ENCODE measurements around the gene XAGE3.
"Not testable (repeated sequence)": the region's sequence is repeated elsewhere in the genome, so short reads cannot be mapped to it uniquely, and the experiment has no call there.

The XAGE3 gene

GRCh38 chrX:52867610-52868348, at the start of gene XAGE3:
XAGE3 (minus strand) TSS chrX:52868083; CDS start chrX:52867133, 950 bp downstream.
- Histone ChIP-seq H3K36me3 (ENCODE audit: control insufficient read depth in 2 of 2, insufficient read depth in 2 of 2, low read length in 2 of 2) (no peaks in the 10 kb centered on the region), H3K27ac (ENCODE audit: low read length) (no peak within 1 kb of the TSS), H3K9ac (ENCODE audit: low read length in 2 of 2) (no peak within 1 kb of the TSS), H3K27me3 (ENCODE audit: control insufficient read depth in 1 of 2, insufficient read depth in 2 of 2, low read length in 2 of 2) (peaks cover 0 to 9% of the 10 kb centered on the region in 2 donors), H3K9me3 (ENCODE audit: control insufficient read depth in 2 of 2, low read length in 2 of 2) (no peaks in the 10 kb centered on the region), H3K4me3 (ENCODE audit: low read length in 2 of 2) (no peak within 1 kb of the TSS), H3K4me1 (ENCODE audit: control insufficient read depth, insufficient read depth, low read length) (no peaks in the 10 kb centered on the region)

- not testable (repeated sequence) for H3K9ac ChIP-seq (ENCODE audit: low read length in 2 of 2); H3K27ac ChIP-seq (ENCODE audit: low read length); H3K4me3 ChIP-seq (ENCODE audit: low read length in 2 of 2); H3K36me3 ChIP-seq (ENCODE audit: control insufficient read depth in 2 of 2, insufficient read depth in 2 of 2, low read length in 2 of 2); H3K4me1 ChIP-seq (ENCODE audit: control insufficient read depth, insufficient read depth, low read length); H3K27me3 ChIP-seq (ENCODE audit: control insufficient read depth in 1 of 2, insufficient read depth in 2 of 2, low read length in 2 of 2); H3K9me3 ChIP-seq (ENCODE audit: control insufficient read depth in 2 of 2, low read length in 2 of 2)
Measured at GRCh38 chrX:52914704-52915103, 46.8 kb upstream of the XAGE3 start.

GRCh38 chrX:52913681-52914080, 45.8 kb upstream of the XAGE3 start:
- not testable (repeated sequence) for H3K9ac ChIP-seq (ENCODE audit: low read length in 2 of 2); H3K27me3 ChIP-seq (ENCODE audit: control insufficient read depth in 1 of 2, insufficient read depth in 2 of 2, low read length in 2 of 2); H3K4me1 ChIP-seq (ENCODE audit: control insufficient read depth, insufficient read depth, low read length); H3K9me3 ChIP-seq (ENCODE audit: control insufficient read depth in 2 of 2, low read length in 2 of 2); H3K4me3 ChIP-seq (ENCODE audit: low read length in 2 of 2); H3K36me3 ChIP-seq (ENCODE audit: control insufficient read depth in 2 of 2, insufficient read depth in 2 of 2, low read length in 2 of 2); H3K27ac ChIP-seq (ENCODE audit: low read length)

- not testable (repeated sequence) for H3K27me3 ChIP-seq (ENCODE audit: control insufficient read depth in 1 of 2, insufficient read depth in 2 of 2, low read length in 2 of 2)
Measured at GRCh38 chrX:52909313-52909969, 41.6 kb upstream of the XAGE3 start.

GRCh38 chrX:52907900-52908299, 40.0 kb upstream of the XAGE3 start:
- H3K9ac ChIP-seq (ENCODE audit: low read length in 2 of 2); H3K4me3 ChIP-seq (ENCODE audit: low read length in 2 of 2); H3K36me3 ChIP-seq (ENCODE audit: control insufficient read depth in 2 of 2, insufficient read depth in 2 of 2, low read length in 2 of 2); H3K27ac ChIP-seq (ENCODE audit: low read length); H3K27me3 ChIP-seq (ENCODE audit: control insufficient read depth in 1 of 2, insufficient read depth in 2 of 2, low read length in 2 of 2); H3K9me3 ChIP-seq (ENCODE audit: control insufficient read depth in 2 of 2, low read length in 2 of 2); H3K4me1 ChIP-seq (ENCODE audit: control insufficient read depth, insufficient read depth, low read length): not testable (repeated sequence)

More at GRCh38 chrX:52909313-52909969, 41.6 kb upstream of the XAGE3 start:
- not testable (repeated sequence) for H3K9me3 ChIP-seq (ENCODE audit: control insufficient read depth in 2 of 2, low read length in 2 of 2); H3K4me3 ChIP-seq (ENCODE audit: low read length in 2 of 2); H3K9ac ChIP-seq (ENCODE audit: low read length in 2 of 2); H3K4me1 ChIP-seq (ENCODE audit: control insufficient read depth, insufficient read depth, low read length); H3K36me3 ChIP-seq (ENCODE audit: control insufficient read depth in 2 of 2, insufficient read depth in 2 of 2, low read length in 2 of 2); H3K27ac ChIP-seq (ENCODE audit: low read length)

GRCh38 chrX:52907137-52907536, 39.3 kb upstream of the XAGE3 start:
- not testable (repeated sequence) for H3K9me3 ChIP-seq (ENCODE audit: control insufficient read depth in 2 of 2, low read length in 2 of 2); H3K36me3 ChIP-seq (ENCODE audit: control insufficient read depth in 2 of 2, insufficient read depth in 2 of 2, low read length in 2 of 2); H3K9ac ChIP-seq (ENCODE audit: low read length in 2 of 2); H3K27ac ChIP-seq (ENCODE audit: low read length); H3K4me1 ChIP-seq (ENCODE audit: control insufficient read depth, insufficient read depth, low read length); H3K27me3 ChIP-seq (ENCODE audit: control insufficient read depth in 1 of 2, insufficient read depth in 2 of 2, low read length in 2 of 2); H3K4me3 ChIP-seq (ENCODE audit: low read length in 2 of 2)

- not testable (repeated sequence) for H3K27me3 ChIP-seq (ENCODE audit: control insufficient read depth in 1 of 2, insufficient read depth in 2 of 2, low read length in 2 of 2); H3K9ac ChIP-seq (ENCODE audit: low read length in 2 of 2); H3K4me3 ChIP-seq (ENCODE audit: low read length in 2 of 2); H3K27ac ChIP-seq (ENCODE audit: low read length); H3K4me1 ChIP-seq (ENCODE audit: control insufficient read depth, insufficient read depth, low read length); H3K9me3 ChIP-seq (ENCODE audit: control insufficient read depth in 2 of 2, low read length in 2 of 2); H3K36me3 ChIP-seq (ENCODE audit: control insufficient read depth in 2 of 2, insufficient read depth in 2 of 2, low read length in 2 of 2)
Measured at GRCh38 chrX:52906072-52906471, 38.2 kb upstream of the XAGE3 start.

GRCh38 chrX:52905531-52905930, 37.6 kb upstream of the XAGE3 start:
- H3K4me3 ChIP-seq (ENCODE audit: low read length in 2 of 2); H3K27me3 ChIP-seq (ENCODE audit: control insufficient read depth in 1 of 2, insufficient read depth in 2 of 2, low read length in 2 of 2); H3K9ac ChIP-seq (ENCODE audit: low read length in 2 of 2); H3K4me1 ChIP-seq (ENCODE audit: control insufficient read depth, insufficient read depth, low read length); H3K27ac ChIP-seq (ENCODE audit: low read length); H3K36me3 ChIP-seq (ENCODE audit: control insufficient read depth in 2 of 2, insufficient read depth in 2 of 2, low read length in 2 of 2); H3K9me3 ChIP-seq (ENCODE audit: control insufficient read depth in 2 of 2, low read length in 2 of 2): not testable (repeated sequence)

GRCh38 chrX:52896855-52897709, 29.2 kb upstream of the XAGE3 start, which contains the start of gene FAM156B:
FAM156B (plus strand) TSS chrX:52897330; CDS start chrX:52907226, 9,896 bp downstream.
- not testable (repeated sequence) for H3K9me3 ChIP-seq (ENCODE audit: control insufficient read depth in 2 of 2, low read length in 2 of 2); H3K27me3 ChIP-seq (ENCODE audit: control insufficient read depth in 1 of 2, insufficient read depth in 2 of 2, low read length in 2 of 2); H3K27ac ChIP-seq (ENCODE audit: low read length); H3K9ac ChIP-seq (ENCODE audit: low read length in 2 of 2); H3K4me3 ChIP-seq (ENCODE audit: low read length in 2 of 2); H3K36me3 ChIP-seq (ENCODE audit: control insufficient read depth in 2 of 2, insufficient read depth in 2 of 2, low read length in 2 of 2); H3K4me1 ChIP-seq (ENCODE audit: control insufficient read depth, insufficient read depth, low read length)

GRCh38 chrX:52896438-52896837, 28.6 kb upstream of the XAGE3 start:
- not testable (repeated sequence) for H3K27me3 ChIP-seq (ENCODE audit: control insufficient read depth in 1 of 2, insufficient read depth in 2 of 2, low read length in 2 of 2); H3K36me3 ChIP-seq (ENCODE audit: control insufficient read depth in 2 of 2, insufficient read depth in 2 of 2, low read length in 2 of 2); H3K4me3 ChIP-seq (ENCODE audit: low read length in 2 of 2); H3K9ac ChIP-seq (ENCODE audit: low read length in 2 of 2); H3K27ac ChIP-seq (ENCODE audit: low read length); H3K9me3 ChIP-seq (ENCODE audit: control insufficient read depth in 2 of 2, low read length in 2 of 2); H3K4me1 ChIP-seq (ENCODE audit: control insufficient read depth, insufficient read depth, low read length)
